Fibroblast of lung (primary cell): ENCODE results near the gene FRG2. TPM values are rescaled to one million over a fixed set of nuclear protein-coding genes. Genes with fewer than 3 reads are reported as not detected.

Experiments
- DNase-seq, 2 donors: peaks; one replicate each; pipeline versions ENCODE4 v3.0.0 to v3.0.0-alpha.2; 2010; ENCODE audit warnings: low read depth in 2 of 2
- H2AFZ ChIP-seq: 2 replicates; pipeline ENCODE4 v1.5.1; 2012; ENCODE audit warnings: low read length, control low read depth, inconsistent platforms
- H3K27ac ChIP-seq: 2 replicates; pipeline ENCODE4 v1.5.1; 2011; ENCODE audit warnings: low read length, control low read depth; ENCODE audit not compliant: insufficient read depth
- H3K27me3 ChIP-seq: 2 replicates; pipeline ENCODE4 v1.5.1; 2011; ENCODE audit warnings: mild to moderate bottlenecking, low read length; ENCODE audit not compliant: control insufficient read depth, insufficient read depth
- H3K36me3 ChIP-seq: 2 replicates; pipeline ENCODE4 v1.5.1; 2011; ENCODE audit warnings: low read length; ENCODE audit not compliant: control insufficient read depth, insufficient read depth
- H3K4me1 ChIP-seq: 2 replicates; pipeline ENCODE4 v1.5.1; 2011; ENCODE audit warnings: low read length; ENCODE audit not compliant: control insufficient read depth, insufficient read depth; ENCODE audit errors: extremely low read depth
- H3K4me2 ChIP-seq: 2 replicates; pipeline ENCODE4 v1.5.1; 2011; ENCODE audit warnings: low read length, control low read depth; ENCODE audit not compliant: insufficient read depth; ENCODE audit errors: extremely low read depth
- H3K4me3 ChIP-seq, 4 experiments: fragments of 200-600 bp in 1 of 4; sonication (generic) in 1 of 4; replicated peaks in 1 of 4; 2 replicates each; pipeline ENCODE4 v1.5.1; 2011 to 2016; ENCODE audit warnings: low read length in 4 of 4, low read depth in 3 of 4, mild to moderate bottlenecking in 3 of 4, control low read depth in 2 of 4, inconsistent platforms in 1 of 4, mixed read lengths in 1 of 4; ENCODE audit not compliant: insufficient read depth in 1 of 4; ENCODE audit errors: control extremely low read depth in 1 of 4
- H3K79me2 ChIP-seq: 2 replicates; pipeline ENCODE4 v1.5.1; 2012; ENCODE audit warnings: mild to moderate bottlenecking, low read length, inconsistent platforms; ENCODE audit not compliant: control insufficient read depth, insufficient read depth
- H3K9ac ChIP-seq: 2 replicates; pipeline ENCODE4 v1.5.1; 2011; ENCODE audit warnings: mild to moderate bottlenecking, low read length, control low read depth; ENCODE audit not compliant: insufficient read depth
- H3K9me3 ChIP-seq: 2 replicates; pipeline ENCODE4 v1.5.1; 2012; ENCODE audit warnings: low read depth, low read length; ENCODE audit not compliant: control insufficient read depth, insufficient read depth
- H4K20me1 ChIP-seq: 2 replicates; pipeline ENCODE4 v1.5.1; 2011; ENCODE audit warnings: low read length; ENCODE audit not compliant: control insufficient read depth, insufficient read depth; ENCODE audit errors: extremely low read depth
- EZH2 ChIP-seq: IDR thresholded peaks from 2 replicates; pipeline ENCODE4 v1.5.1; 2012; ENCODE audit warnings: low read length, control low read depth, mild to moderate bottlenecking; ENCODE audit errors: missing control alignments
- polyA plus RNA-seq, 2 donors: library from polyadenylated mRNA; depleted of rRNA in 1 of 2; stranded (reverse) in 1 of 2; unstranded in 1 of 2; fragments of >200 nt; gene quantifications; 2 replicates each; pipeline ENCODE4 v1.2.1, GENCODE V29; 2011 to 2012; ENCODE audit warnings: missing spikeins in 1 of 2
- total RNA-seq: library from RNA; depleted of rRNA; stranded (reverse); fragments of >200 nt; gene quantifications from 2 replicates; pipeline ENCODE4 v1.2.1, GENCODE V29; 2014
- TF ChIP-seq, protein P1 (sequence below), 2 donors: IDR thresholded peaks in 1 of 2; conservative IDR thresholded peaks in 1 of 2; 1 replicate in 1 of 2; 2 replicates in 1 of 2; pipeline ENCODE4 v1.5.1; 2011 to 2012; ENCODE audit warnings: low read length in 2 of 2, control low read depth in 1 of 2, inconsistent platforms in 1 of 2, low read depth in 1 of 2, mild to moderate bottlenecking in 1 of 2

Gene FRG2
- total and polyA plus RNA-seq, 2 donors (not counting 1 experiment from before 2014, with no cell fraction given) = not detected

DNA sequence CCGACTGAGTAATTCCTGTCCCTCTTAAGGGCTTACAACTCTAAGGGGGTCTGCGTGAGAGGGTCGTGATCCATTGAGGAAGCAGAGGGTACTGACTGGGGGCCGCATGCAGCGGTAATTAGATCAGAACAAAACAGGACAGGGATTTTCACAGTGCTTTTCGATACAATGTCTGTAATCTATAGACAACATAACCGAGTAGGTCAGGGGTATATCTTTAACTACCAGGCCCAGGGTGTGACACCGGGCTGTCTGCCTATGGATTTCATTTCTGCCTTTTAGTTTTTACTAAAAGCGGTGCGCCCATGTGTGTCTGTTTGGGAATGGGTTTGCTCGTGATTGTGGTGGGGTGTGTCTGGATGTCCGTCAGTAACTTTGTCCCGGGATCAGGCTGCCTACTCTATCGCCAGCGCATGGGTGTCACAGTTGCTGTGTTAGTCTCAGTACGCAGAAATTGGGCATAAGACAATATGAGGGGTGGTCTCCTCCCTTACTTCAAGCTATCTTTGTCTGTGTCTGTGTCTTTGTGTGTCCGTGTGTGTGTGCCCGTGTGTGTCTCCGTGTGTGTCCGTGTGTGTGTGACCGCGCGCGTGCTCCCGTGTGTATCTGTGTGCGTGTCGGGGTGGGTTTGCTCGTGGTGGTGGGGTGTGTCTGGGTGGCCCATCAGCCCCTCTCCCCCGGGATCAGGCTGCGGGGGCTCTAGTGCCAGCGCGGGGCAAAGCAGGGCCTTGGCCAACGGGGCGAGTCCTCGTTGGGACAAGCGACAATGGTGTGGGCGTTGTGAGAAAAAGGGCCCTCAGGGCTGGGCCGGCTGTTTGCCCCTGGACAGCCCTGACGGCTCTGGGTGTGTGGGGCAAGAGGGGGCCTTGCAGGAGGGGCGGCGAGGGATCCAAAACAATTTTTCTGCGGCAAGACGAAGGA is 10.4 kb downstream of the FRG2 start:
- no peak for TF ChIP-seq EZH2
- TF ChIP-seq, protein P1, sequence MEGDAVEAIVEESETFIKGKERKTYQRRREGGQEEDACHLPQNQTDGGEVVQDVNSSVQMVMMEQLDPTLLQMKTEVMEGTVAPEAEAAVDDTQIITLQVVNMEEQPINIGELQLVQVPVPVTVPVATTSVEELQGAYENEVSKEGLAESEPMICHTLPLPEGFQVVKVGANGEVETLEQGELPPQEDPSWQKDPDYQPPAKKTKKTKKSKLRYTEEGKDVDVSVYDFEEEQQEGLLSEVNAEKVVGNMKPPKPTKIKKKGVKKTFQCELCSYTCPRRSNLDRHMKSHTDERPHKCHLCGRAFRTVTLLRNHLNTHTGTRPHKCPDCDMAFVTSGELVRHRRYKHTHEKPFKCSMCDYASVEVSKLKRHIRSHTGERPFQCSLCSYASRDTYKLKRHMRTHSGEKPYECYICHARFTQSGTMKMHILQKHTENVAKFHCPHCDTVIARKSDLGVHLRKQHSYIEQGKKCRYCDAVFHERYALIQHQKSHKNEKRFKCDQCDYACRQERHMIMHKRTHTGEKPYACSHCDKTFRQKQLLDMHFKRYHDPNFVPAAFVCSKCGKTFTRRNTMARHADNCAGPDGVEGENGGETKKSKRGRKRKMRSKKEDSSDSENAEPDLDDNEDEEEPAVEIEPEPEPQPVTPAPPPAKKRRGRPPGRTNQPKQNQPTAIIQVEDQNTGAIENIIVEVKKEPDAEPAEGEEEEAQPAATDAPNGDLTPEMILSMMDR (conservative IDR thresholded peaks at IDR 0.05 in 1 of 2, IDR thresholded peaks at IDR 0.05 in 1 of 2; ENCODE audit: low read depth in 1 of 2, low read length in 2 of 2) = no peak
- no peak overlapping the region for H3K9ac ChIP-seq
- no peak for DNase-seq
- no peak overlapping the region for H3K4me2 ChIP-seq
- no peaks in the 10 kb centered on the region for H3K79me2 ChIP-seq
- peaks cover 45% of the 10 kb centered on the region for H3K27me3 ChIP-seq
- H3K4me1 ChIP-seq = no peaks in the 10 kb centered on the region
- H4K20me1 ChIP-seq = no peaks in the 10 kb centered on the region
- no peak overlapping the region for H2AFZ ChIP-seq
- H3K9me3 ChIP-seq = no peaks in the 10 kb centered on the region
- no peak overlapping the region for H3K4me3 ChIP-seq
- H3K36me3 ChIP-seq = no peaks in the 10 kb centered on the region
- H3K27ac ChIP-seq = no peak overlapping the region

- DNase-seq = no peak
- Histone ChIP-seq H4K20me1 (no peaks in the 10 kb centered on the region), H3K4me1 (no peaks in the 10 kb centered on the region), H3K9ac (no peak overlapping the region), H3K4me2 (no peak overlapping the region), H3K36me3 (no peaks in the 10 kb centered on the region), H3K4me3 (no peak overlapping the region), H3K27ac (no peak overlapping the region), H3K9me3 (no peaks in the 10 kb centered on the region), H3K79me2 (no peaks in the 10 kb centered on the region), H3K27me3 (peaks cover 41% of the 10 kb centered on the region), H2AFZ (no peak overlapping the region)
- TF ChIP-seq, protein P1 (conservative IDR thresholded peaks at IDR 0.05 in 1 of 2, IDR thresholded peaks at IDR 0.05 in 1 of 2; ENCODE audit: low read depth in 1 of 2, low read length in 2 of 2) = no peak
- TF ChIP-seq EZH2 = peak; percentile 4
Observed at GRCh38 chr4:190015538-190016368, 11.3 kb downstream of the FRG2 start.
